ACC112 (cell line): ENCODE results near the gene PDX1.

Source experiments
- H2AFZ ChIP-seq: fragments of 200-600 bp; sonication (generic); one replicate; pipeline ENCODE4 v1.6.0; 2017; ENCODE audit warnings: antibody characterized with exemption, low read length; ENCODE audit not compliant: unreplicated experiment
- H3K27ac ChIP-seq: fragments of 200-600 bp; sonication (generic); 2 replicates; pipeline ENCODE4 v1.5.1; 2014; ENCODE audit warnings: low read depth, mild to moderate bottlenecking, antibody characterized with exemption, low read length, moderate library complexity
- H3K27me3 ChIP-seq: fragments of 200-600 bp; sonication (generic); 2 replicates; pipeline ENCODE4 v1.6.1; 2014; ENCODE audit warnings: mild to moderate bottlenecking, antibody characterized with exemption, low read length, moderate library complexity, mixed read lengths; ENCODE audit not compliant: insufficient read depth
- H3K36me3 ChIP-seq: fragments of 200-600 bp; sonication (generic); 2 replicates; pipeline ENCODE4 v1.6.1; 2016; ENCODE audit warnings: mild to moderate bottlenecking, antibody characterized with exemption, low read length, moderate library complexity, mixed read lengths; ENCODE audit not compliant: insufficient read depth
- H3K4me1 ChIP-seq: fragments of 200-600 bp; sonication (generic); one replicate; pipeline ENCODE4 v1.6.1; 2016; ENCODE audit warnings: low read length, mixed read lengths; ENCODE audit not compliant: insufficient read depth, unreplicated experiment, control insufficient read depth
- H3K4me3 ChIP-seq: fragments of 200-600 bp; sonication (generic); 2 replicates; pipeline ENCODE4 v1.5.1; 2014; ENCODE audit warnings: mild to moderate bottlenecking, low read depth, low read length
- H3K79me2 ChIP-seq: fragments of 200-600 bp; sonication (generic); one replicate; pipeline ENCODE4 v1.6.0; 2016; ENCODE audit warnings: low read length; ENCODE audit not compliant: control insufficient read depth, unreplicated experiment, insufficient read depth

The PDX1 gene

DNA sequence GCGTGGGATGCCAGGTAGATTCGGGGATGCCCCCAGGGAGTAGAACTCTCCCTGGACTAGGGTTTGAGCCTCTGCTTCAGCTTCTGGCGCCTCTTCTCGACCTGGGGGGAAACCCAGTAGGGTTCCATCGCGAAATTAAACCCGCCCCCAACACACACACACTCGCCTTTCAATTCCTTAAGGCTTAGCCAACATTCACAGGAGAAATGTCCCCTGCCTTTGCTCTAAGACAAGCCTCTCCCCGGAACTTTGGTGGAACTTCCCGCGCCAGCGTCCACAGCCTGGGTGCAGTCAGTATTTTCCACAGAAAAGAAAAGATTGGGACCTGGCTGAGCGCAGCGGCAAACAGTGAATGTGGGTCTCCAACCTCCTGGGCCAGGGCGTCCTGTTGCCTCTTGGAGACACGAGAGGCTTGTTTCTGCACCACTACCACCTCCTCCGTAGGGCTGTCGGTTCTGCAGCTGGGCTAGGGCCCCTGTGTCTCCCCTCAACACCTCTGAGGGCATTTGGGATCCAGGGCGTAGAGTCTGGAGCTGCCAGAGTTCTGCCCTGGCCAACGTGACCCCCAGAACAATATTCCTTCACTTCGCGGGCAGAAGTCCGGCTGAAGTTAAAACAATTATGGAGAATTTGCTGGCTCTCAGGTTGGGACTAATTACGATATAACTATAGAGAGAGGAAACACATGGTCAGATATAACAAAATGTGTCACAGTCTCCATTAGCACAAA is 3.2 kb downstream of the PDX1 start:
- Histone ChIP-seq H3K4me1 (no peaks in the 10 kb centered on the region), H2AFZ (no peak overlapping the region), H3K36me3 (no peaks in the 10 kb centered on the region), H3K4me3 (no peak overlapping the region), H3K27ac (no peak overlapping the region), H3K27me3 (peaks cover 100% of the 10 kb centered on the region), H3K79me2 (no peaks in the 10 kb centered on the region)

DNA sequence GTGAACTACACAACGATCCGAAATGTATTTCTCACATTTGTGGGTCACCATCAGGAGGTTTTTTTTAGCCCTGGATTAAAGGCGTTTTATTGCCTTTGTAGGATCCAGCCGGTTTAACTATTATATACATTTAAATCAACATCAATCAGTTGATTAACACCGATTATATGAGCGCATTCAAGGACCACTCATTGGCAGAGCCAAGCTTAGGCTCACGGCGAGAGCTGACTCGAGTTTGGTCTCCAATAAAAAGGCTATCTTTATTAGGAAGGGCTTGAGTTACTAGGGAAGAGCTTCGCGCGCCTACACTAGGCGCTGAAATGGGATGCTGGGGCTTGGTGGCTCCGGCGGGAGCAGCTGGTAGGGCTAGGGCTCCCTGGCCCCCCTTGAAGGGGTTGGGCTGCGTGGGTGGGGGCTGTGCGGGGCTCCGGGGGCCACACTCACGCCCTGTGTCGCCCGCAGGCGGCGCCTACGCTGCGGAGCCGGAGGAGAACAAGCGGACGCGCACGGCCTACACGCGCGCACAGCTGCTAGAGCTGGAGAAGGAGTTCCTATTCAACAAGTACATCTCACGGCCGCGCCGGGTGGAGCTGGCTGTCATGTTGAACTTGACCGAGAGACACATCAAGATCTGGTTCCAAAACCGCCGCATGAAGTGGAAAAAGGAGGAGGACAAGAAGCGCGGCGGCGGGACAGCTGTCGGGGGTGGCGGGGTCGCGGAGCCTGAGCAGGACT is 4.2 kb downstream of the PDX1 start:
- Histone ChIP-seq H3K27ac (no peak overlapping the region), H3K79me2 (no peaks in the 10 kb centered on the region), H3K27me3 (peaks cover 100% of the 10 kb centered on the region), H2AFZ (no peak overlapping the region), H3K4me1 (no peaks in the 10 kb centered on the region), H3K4me3 (no peak overlapping the region), H3K36me3 (no peaks in the 10 kb centered on the region)

DNA sequence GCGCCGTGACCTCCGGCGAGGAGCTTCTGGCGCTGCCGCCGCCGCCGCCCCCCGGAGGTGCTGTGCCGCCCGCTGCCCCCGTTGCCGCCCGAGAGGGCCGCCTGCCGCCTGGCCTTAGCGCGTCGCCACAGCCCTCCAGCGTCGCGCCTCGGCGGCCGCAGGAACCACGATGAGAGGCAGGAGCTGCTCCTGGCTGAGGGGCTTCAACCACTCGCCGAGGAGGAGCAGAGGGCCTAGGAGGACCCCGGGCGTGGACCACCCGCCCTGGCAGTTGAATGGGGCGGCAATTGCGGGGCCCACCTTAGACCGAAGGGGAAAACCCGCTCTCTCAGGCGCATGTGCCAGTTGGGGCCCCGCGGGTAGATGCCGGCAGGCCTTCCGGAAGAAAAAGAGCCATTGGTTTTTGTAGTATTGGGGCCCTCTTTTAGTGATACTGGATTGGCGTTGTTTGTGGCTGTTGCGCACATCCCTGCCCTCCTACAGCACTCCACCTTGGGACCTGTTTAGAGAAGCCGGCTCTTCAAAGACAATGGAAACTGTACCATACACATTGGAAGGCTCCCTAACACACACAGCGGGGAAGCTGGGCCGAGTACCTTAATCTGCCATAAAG is 4.8 kb downstream of the PDX1 start:
- Histone ChIP-seq H3K36me3 (no peaks in the 10 kb centered on the region), H3K4me1 (no peaks in the 10 kb centered on the region), H3K79me2 (no peaks in the 10 kb centered on the region), H3K27me3 (peaks cover 100% of the 10 kb centered on the region), H3K27ac (no peak overlapping the region), H3K4me3 (no peak overlapping the region), H2AFZ (no peak overlapping the region)

DNA sequence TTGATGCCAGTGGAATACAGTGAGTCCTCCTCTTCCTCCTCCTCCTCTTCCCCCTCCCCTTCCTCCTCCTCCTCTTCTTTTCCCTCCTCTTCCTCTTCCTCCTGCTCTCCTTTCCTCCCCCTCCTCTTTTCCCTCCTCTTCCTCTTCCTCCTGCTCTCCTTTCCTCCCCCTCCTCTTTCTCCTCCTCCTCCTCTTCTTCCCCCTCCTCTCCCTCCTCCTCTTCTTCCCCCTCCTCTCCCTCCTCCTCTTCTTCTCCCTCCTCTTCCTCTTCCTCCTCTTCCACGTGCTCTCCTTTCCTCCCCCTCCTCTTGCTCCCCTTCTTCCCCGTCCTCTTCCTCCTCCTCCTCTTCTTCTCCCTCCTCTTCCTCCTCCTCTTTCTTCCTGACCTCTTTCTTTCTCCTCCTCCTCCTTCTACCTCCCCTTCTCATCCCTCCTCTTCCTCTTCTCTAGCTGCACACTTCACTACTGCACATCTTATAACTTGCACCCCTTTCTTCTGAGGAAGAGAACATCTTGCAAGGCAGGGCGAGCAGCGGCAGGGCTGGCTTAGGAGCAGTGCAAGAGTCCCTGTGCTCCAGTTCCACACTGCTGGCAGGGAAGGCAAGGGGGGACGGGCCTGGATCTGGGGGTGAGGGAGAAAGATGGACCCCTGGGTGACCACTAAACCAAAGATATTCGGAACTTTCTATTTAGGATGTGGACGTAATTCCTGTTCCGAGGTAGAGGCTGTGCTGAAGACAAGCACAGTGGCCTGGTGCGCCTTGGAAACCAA is 5.6 kb downstream of the PDX1 start:
- Histone ChIP-seq H3K79me2 (no peaks in the 10 kb centered on the region), H3K36me3 (no peaks in the 10 kb centered on the region), H3K27ac (no peak overlapping the region), H3K4me1 (no peaks in the 10 kb centered on the region), H3K27me3 (peaks cover 100% of the 10 kb centered on the region), H3K4me3 (no peak overlapping the region), H2AFZ (no peak overlapping the region)

DNA sequence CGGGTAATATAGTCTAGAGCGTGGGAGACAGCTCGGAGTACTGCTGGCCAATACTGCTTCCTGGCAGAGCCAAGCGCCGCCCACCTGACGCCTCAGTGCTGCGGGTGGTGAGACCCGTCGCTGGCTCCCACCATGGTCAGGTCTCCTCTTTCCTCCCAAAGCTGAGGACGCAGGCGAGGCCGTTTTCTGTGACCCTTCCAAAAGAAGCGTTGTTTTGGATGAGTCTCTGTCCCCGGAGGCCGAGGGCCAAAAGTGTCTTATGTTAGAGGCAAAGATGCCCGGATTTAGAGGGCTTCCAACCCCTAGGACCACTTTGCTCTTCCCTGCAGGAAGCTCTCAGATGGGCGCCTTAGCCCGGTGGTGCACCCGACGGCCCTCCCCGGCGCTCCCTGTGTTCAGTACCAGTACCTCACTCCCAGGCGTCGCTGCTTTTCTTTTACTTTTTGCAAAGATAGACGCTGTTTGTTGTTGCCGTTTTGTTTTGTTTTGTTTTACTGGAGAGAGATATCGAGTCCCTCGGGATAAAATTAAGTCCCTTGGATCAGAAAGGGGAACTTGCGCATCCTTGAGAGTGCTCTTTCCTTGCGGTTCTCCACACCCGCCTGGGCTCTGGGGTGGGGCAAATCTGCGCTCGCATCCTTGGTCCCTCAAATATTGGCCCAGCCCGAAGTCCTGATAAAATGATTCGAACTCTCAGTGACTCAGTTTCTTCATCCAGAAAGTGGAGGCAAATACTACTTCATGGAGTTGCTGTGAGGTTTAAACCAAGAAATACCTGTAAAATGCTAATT is 7.0 kb downstream of the PDX1 start:
- H3K4me1 ChIP-seq = no peaks in the 10 kb centered on the region
- no peak overlapping the region for H2AFZ ChIP-seq
- H3K27ac ChIP-seq = no peak overlapping the region
- no peaks in the 10 kb centered on the region for H3K36me3 ChIP-seq
- no peak overlapping the region for H3K4me3 ChIP-seq
- H3K79me2 ChIP-seq = no peaks in the 10 kb centered on the region
- peaks cover 100% of the 10 kb centered on the region for H3K27me3 ChIP-seq

DNA sequence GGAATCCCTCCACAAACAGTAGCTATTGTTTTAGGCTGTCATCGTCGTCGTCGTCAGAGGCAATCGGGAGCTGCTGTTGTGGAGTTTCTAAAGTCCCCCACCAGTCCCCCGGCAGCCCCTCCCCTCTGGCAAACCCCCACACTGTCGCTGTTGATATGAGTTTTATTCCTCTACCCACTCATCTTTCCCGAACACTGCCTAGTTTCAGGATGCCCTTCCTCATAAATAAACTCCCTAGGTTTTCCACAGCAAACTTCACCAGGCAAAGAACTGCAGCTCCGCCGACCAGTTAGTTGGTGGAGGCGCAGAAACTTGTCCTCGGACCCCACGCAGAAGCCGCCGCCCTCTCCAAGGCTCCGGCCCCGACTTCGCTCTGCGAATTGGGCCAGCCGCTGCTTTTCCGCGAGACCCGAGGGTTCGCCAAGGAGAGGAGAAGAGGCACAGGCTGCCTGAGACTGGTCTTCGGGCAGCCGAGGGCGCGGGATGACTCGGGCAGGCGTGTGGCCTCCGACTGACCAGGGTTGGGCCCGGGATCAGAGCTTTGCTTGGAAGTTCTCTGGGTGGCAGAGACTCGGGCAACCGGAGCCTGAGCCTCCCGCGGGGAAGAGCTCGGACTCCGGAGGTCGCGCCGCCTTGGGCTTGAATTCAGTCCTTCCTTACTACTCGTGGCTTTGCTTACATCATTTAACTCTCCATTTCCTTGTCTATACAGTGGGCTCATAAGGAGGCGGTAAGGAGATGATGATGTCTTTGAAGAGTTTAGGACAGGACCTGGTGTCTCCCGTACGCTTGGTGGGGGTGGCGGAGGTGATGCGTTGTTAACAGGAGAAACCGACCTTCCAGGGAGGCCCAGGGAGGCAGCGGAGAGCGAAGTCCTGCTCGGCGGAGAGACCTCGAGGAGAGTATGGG is 7.9 kb downstream of the PDX1 start:
- H3K27me3 ChIP-seq = peaks cover 95% of the 10 kb centered on the region
- no peaks in the 10 kb centered on the region for H3K79me2 ChIP-seq
- H3K27ac ChIP-seq = no peak overlapping the region
- no peaks in the 10 kb centered on the region for H3K4me1 ChIP-seq
- no peak overlapping the region for H2AFZ ChIP-seq
- H3K36me3 ChIP-seq = no peaks in the 10 kb centered on the region
- H3K4me3 ChIP-seq = no peak overlapping the region

DNA sequence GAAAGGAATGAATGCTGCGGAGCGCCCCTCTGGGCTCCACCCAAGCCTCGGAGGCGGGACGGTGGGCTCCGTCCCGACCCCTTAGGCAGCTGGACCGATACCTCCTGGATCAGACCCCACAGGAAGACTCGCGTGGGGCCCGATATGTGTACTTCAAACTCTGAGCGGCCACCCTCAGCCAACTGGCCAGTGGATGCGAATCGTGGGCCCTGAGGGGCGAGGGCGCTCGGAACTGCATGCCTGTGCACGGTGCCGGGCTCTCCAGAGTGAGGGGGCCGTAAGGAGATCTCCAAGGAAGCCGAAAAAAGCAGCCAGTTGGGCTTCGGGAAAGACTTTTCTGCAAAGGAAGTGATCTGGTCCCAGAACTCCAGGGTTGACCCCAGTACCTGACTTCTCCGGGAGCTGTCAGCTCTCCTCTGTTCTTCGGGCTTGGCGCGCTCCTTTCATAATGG is 8.6 kb downstream of the PDX1 start:
- H3K27me3 ChIP-seq = peaks cover 88% of the 10 kb centered on the region
- H3K27ac ChIP-seq = no peak overlapping the region
- no peaks in the 10 kb centered on the region for H3K36me3 ChIP-seq

DNA sequence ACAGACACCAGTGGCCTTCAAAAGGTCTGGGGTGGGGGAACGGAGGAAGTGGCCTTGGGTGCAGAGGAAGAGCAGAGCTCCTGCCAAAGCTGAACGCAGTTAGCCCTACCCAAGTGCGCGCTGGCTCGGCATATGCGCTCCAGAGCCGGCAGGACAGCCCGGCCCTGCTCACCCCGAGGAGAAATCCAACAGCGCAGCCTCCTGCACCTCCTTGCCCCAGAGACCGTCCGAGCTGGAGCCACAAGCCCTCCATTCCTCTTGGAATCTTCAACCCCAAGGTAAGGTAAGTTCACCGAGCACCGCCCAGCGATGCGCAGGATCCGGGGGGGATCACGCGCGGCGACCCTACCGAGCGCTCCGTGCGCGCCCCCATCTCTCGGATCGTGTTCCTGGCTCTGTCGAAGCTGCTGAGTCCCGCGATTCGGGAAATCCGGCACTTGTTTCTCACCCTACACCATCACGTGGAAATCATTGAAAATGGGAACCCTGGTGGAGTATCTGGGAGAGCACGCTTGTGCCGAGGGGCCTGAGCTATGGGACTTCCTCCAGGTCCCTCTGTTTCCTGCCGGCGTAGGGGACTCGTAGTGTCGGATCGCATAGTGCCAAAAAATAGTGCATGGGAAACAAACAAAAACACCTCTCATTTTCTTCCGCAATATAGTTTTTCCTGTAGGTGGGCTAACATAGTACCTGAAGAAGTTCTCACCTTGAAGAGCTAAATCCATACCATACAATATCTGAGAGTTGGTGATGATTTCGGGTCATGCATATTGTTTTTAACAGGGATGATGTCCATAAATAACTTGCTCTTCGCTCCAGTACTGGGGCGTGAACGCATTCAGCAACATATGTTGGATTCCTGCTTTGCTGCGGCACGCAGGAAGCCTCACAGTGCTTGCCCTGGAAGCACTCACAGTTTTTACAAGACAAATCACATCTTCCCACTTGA is 9.3 kb downstream of the PDX1 start:
- Histone ChIP-seq H2AFZ (no peak overlapping the region), H3K27ac (no peak overlapping the region), H3K79me2 (no peaks in the 10 kb centered on the region), H3K4me3 (no peak overlapping the region), H3K4me1 (no peaks in the 10 kb centered on the region), H3K27me3 (peaks cover 84% of the 10 kb centered on the region), H3K36me3 (no peaks in the 10 kb centered on the region)

More for the DNA sequence above, 8.6 kb downstream of the PDX1 start:
- Histone ChIP-seq H2AFZ (no peak overlapping the region), H3K79me2 (no peaks in the 10 kb centered on the region), H3K4me1 (no peaks in the 10 kb centered on the region), H3K4me3 (no peak overlapping the region)

DNA sequence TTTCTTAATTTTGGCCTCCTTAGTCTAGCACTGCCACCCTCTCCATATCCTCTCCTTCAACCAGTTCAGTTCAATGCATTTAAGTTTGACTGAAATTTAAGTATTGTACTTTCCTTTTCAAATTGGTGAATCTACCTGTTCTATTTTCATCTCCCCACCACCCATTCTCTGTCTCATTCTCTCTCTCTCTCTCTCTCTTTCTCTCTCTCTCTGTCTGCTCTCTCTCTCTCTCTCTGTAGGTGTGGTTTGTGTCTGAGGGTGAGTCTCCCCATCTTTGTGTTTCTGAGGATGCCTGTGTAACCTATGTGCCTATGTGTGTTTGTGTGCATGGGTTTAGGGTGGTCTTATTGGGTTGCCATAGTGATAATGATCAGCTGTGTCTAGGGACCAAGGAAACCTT is 10.1 kb downstream of the PDX1 start:
- H3K27ac ChIP-seq = no peak overlapping the region

More for the DNA sequence above, 10.1 kb downstream of the PDX1 start:
- H3K79me2 ChIP-seq = no peaks in the 10 kb centered on the region
- H3K27me3 ChIP-seq = peaks cover 76% of the 10 kb centered on the region
- no peak overlapping the region for H3K4me3 ChIP-seq
- no peaks in the 10 kb centered on the region for H3K36me3 ChIP-seq
- H2AFZ ChIP-seq = no peak overlapping the region
- H3K4me1 ChIP-seq = no peaks in the 10 kb centered on the region
